Measurements from ENCODE around the gene LARP4B. TPM values are rescaled to one million over a fixed set of nuclear protein-coding genes. Genes with fewer than 3 reads are reported as not detected.
"Not testable (repeated sequence)": the region's sequence is repeated elsewhere in the genome, so short reads cannot be mapped to it uniquely, and the experiment has no call there.

LARP4B gene
- total RNA-seq, 1 donor from 2014 or later = 72.9 TPM

GRCh38 chr10:784403-785088, 147.0 kb downstream of the LARP4B start:
- intact Hi-C loops (cut with micrococcal nuclease) = loop anchor here (5.0 kb wide), 1 partner anchor 272 kb away; no protein-coding TSS in a partner anchor
- ATAC-seq (peak; percentile 70), DNase-seq (peak; percentile 66)

GRCh38 chr10:782751-783648, 148.5 kb downstream of the LARP4B start:
- DNase-seq (no peak), ATAC-seq (no peak)
- intact Hi-C loops (cut with micrococcal nuclease) = no loop called here

GRCh38 chr10:780536-781524, 150.7 kb downstream of the LARP4B start:
- ATAC-seq (no peak), DNase-seq (no peak)
- intact Hi-C loops (cut with micrococcal nuclease) = no loop called here

GRCh38 chr10:778626-779330, 152.7 kb downstream of the LARP4B start:
- intact Hi-C loops (cut with micrococcal nuclease) = no loop called here
- ATAC-seq (no peak), DNase-seq (no peak)

GRCh38 chr10:777913-778479, 153.5 kb downstream of the LARP4B start:
- ATAC-seq (no peak), DNase-seq (no peak)
- intact Hi-C loops (cut with micrococcal nuclease) = no loop called here

- intact Hi-C loops (cut with micrococcal nuclease) = no loop called here
- ATAC-seq = no peak
- DNase-seq = no peak
These were observed 154.7 kb downstream of the LARP4B start for GRCh38 chr10:776772-777171.

- ATAC-seq (no peak), DNase-seq (no peak)
These were observed 156.0 kb downstream of the LARP4B start for GRCh38 chr10:775245-776075.

GRCh38 chr10:774661-775244, 156.8 kb downstream of the LARP4B start:
- intact Hi-C loops (cut with micrococcal nuclease) = no loop called here
- DNase-seq (no peak), ATAC-seq (no peak)

More at GRCh38 chr10:775245-776075, 156.0 kb downstream of the LARP4B start:
- intact Hi-C loops (cut with micrococcal nuclease) = no loop called here

- intact Hi-C loops (cut with micrococcal nuclease) = no loop called here
- DNase-seq = no peak
These were observed 157.3 kb downstream of the LARP4B start for GRCh38 chr10:774223-774622.

GRCh38 chr10:773562-774161, 157.8 kb downstream of the LARP4B start:
- DNase-seq (no peak), ATAC-seq (no peak)
- intact Hi-C loops (cut with micrococcal nuclease) = no loop called here

More at GRCh38 chr10:774223-774622, 157.3 kb downstream of the LARP4B start:
- no peak for ATAC-seq

- no peak for DNase-seq
- intact Hi-C loops (cut with micrococcal nuclease) = no loop called here
- no peak for ATAC-seq
These were observed 159.3 kb downstream of the LARP4B start for GRCh38 chr10:772227-772637.

- intact Hi-C loops (cut with micrococcal nuclease) = no loop called here
- ATAC-seq = no peak
- no peak for DNase-seq
These were observed 159.9 kb downstream of the LARP4B start for GRCh38 chr10:771647-772046.

GRCh38 chr10:770975-771374, 160.5 kb downstream of the LARP4B start:
- peak; percentile 8 for DNase-seq
- intact Hi-C loops (cut with micrococcal nuclease) = no loop called here

GRCh38 chr10:770048-770712, 161.3 kb downstream of the LARP4B start:
- DNase-seq; ATAC-seq; intact Hi-C loops (cut with micrococcal nuclease): not testable (repeated sequence)

More at GRCh38 chr10:770975-771374, 160.5 kb downstream of the LARP4B start:
- ATAC-seq = no peak

GRCh38 chr10:767794-768193, 163.7 kb downstream of the LARP4B start:
- ATAC-seq (no peak), DNase-seq (no peak)
- intact Hi-C loops (cut with micrococcal nuclease) = no loop called here

GRCh38 chr10:767211-767610, 164.3 kb downstream of the LARP4B start:
- intact Hi-C loops (cut with micrococcal nuclease) = no loop called here
- no peak for DNase-seq
- no peak for ATAC-seq
